Measurements from ENCODE around the gene PPP5C. TPM values are rescaled to one million over a fixed set of nuclear protein-coding genes. Genes with fewer than 3 reads are reported as not detected.

The PPP5C gene
- polyA plus RNA-seq, 1 experiment: 123 TPM

DNA sequence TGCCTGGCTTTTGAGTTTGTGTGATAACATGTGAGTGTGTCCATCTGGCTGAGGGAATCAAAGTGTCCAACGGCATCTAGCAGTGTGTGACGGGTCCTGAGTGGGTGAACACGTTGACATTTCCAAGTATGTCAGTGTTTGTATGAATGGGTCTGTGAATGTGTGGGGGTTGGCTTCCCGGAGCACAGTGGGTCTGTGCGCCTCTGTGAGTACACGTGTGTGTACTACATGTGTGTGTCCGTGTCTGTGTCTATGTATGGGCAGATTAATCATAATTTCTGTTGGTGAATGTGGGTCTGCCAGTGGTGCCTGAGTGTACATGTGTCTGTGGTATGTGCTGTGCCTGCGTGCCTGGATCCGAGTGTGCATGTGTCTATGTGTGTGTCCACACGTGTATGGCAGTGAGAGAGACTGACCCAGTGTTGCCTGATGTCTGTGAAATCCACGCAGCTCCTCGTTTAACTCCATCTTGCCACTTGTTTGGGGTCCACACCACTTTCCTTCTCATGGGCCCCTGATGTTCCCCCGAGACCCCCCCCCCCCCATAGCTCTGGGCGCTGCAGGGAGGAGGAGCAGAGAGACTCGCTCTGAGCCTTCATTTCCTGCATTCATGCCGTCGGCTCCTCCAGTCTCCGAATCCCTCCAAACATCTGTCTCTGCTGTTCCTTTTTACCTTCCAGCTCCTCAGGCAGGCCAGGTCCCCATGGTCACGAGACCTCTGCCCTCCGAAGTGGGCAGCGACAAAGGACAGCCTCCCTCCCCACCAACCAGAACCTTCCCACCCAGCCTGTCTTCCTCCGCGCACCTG is 61.2 kb downstream of the PPP5C start:
- TF ChIP-seq, protein P1, sequence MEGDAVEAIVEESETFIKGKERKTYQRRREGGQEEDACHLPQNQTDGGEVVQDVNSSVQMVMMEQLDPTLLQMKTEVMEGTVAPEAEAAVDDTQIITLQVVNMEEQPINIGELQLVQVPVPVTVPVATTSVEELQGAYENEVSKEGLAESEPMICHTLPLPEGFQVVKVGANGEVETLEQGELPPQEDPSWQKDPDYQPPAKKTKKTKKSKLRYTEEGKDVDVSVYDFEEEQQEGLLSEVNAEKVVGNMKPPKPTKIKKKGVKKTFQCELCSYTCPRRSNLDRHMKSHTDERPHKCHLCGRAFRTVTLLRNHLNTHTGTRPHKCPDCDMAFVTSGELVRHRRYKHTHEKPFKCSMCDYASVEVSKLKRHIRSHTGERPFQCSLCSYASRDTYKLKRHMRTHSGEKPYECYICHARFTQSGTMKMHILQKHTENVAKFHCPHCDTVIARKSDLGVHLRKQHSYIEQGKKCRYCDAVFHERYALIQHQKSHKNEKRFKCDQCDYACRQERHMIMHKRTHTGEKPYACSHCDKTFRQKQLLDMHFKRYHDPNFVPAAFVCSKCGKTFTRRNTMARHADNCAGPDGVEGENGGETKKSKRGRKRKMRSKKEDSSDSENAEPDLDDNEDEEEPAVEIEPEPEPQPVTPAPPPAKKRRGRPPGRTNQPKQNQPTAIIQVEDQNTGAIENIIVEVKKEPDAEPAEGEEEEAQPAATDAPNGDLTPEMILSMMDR (IDR thresholded peaks at IDR 0.05; ENCODE audit: insufficient read depth, low read depth, low read length): no peak
- ChIA-PET CTCF (interaction anchor here (0.6 to 1.4 kb wide), 5 partner anchors 10 to 77 kb away, joined by 3 to 8 read pairs (median 4); no protein-coding TSS in a partner anchor), POLR2A (interaction anchor here (0.5 kb wide), 2 partner anchors 109 to 277 kb away, joined by 5 to 7 read pairs; no protein-coding TSS in a partner anchor)
- no peaks in the 10 kb centered on the region; the same call in 1 of the 2 replicates for H3K27me3 ChIP-seq (ENCODE audit: control insufficient read depth, insufficient read depth, low read length)
- no peak for DNase-seq (ENCODE audit: low read depth)
- peaks cover 3% of the 10 kb centered on the region for H3K36me3 ChIP-seq (ENCODE audit: control insufficient read depth, insufficient read depth, low read length)
- no peak overlapping the region for H3K4me3 ChIP-seq (ENCODE audit: low read depth, low read length)

- CTCF ChIA-PET: interaction anchor here (0.6 to 1.4 kb wide), 6 partner anchors 11 to 76 kb away, joined by 3 to 8 read pairs (median 4); no protein-coding TSS in a partner anchor
- no peak overlapping the region for H3K4me3 ChIP-seq (ENCODE audit: low read depth, low read length)
- no peaks in the 10 kb centered on the region; the same call in 1 of the 2 replicates for H3K27me3 ChIP-seq (ENCODE audit: control insufficient read depth, insufficient read depth, low read length)
- TF ChIP-seq, protein P1 (IDR thresholded peaks at IDR 0.05; ENCODE audit: insufficient read depth, low read depth, low read length): no peak
- POLR2A ChIA-PET: no interaction called here
- H3K36me3 ChIP-seq (ENCODE audit: control insufficient read depth, insufficient read depth, low read length): peaks cover 3% of the 10 kb centered on the region
- no peak for DNase-seq (ENCODE audit: low read depth)
Observed at GRCh38 chr19:46408664-46409039, 61.8 kb downstream of the PPP5C start.

DNA sequence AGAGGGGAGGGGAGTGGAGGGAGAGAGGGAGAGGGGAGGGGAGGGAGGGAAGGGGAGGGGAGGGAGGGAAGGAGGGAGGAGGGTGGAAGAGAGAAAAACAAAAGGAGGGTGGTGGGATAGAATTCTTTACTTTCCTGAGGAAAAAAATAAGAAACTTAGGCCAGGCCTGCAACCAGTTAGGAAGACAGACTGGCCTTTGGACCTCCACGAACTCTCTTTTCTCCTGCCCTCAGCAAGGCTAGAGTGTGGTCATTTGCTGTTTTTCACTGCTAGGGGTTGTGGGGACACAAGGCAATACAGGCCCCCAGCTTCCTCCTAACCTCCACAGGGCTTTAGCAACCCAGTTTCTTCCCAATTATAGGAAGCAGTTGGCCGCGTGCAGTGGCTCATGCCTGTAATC is 62.3 kb downstream of the PPP5C start:
- CTCF ChIA-PET: interaction anchor here (1.0 to 1.4 kb wide), 5 partner anchors 13 to 129 kb away, joined by 3 to 8 read pairs (median 3); no protein-coding TSS in a partner anchor
- Histone ChIP-seq H3K36me3 (ENCODE audit: control insufficient read depth, insufficient read depth, low read length) (peaks cover 3% of the 10 kb centered on the region), H3K27me3 (ENCODE audit: control insufficient read depth, insufficient read depth, low read length) (no peaks in the 10 kb centered on the region; the same call in 1 of the 2 replicates), H3K4me3 (ENCODE audit: low read depth, low read length) (no peak overlapping the region)
- POLR2A ChIA-PET: no interaction called here
- no peak for DNase-seq (ENCODE audit: low read depth)
- TF ChIP-seq, protein P1 (IDR thresholded peaks at IDR 0.05; ENCODE audit: insufficient read depth, low read depth, low read length): no peak

GRCh38 chr19:46410205-46411087 is 63.6 kb downstream of the PPP5C start:
- no peak for DNase-seq (ENCODE audit: low read depth)
- peaks cover 3% of the 10 kb centered on the region for H3K36me3 ChIP-seq (ENCODE audit: control insufficient read depth, insufficient read depth, low read length)
- ChIA-PET POLR2A (no interaction called here), CTCF (interaction anchor here (0.7 to 5.8 kb wide), 8 partner anchors 8 to 127 kb away, joined by 3 to 33 read pairs (median 4); no protein-coding TSS in a partner anchor)
- TF ChIP-seq, protein P1 (IDR thresholded peaks at IDR 0.05; ENCODE audit: insufficient read depth, low read depth, low read length): no peak
- no peaks in the 10 kb centered on the region; the same call in 1 of the 2 replicates for H3K27me3 ChIP-seq (ENCODE audit: control insufficient read depth, insufficient read depth, low read length)
- H3K4me3 ChIP-seq (ENCODE audit: low read depth, low read length): no peak overlapping the region

Measured in BJ (cell line).